Ascending aorta (tissue), 2 donors: ENCODE data around the gene TEX2. TPM values are rescaled to one million over a fixed set of nuclear protein-coding genes. Genes with fewer than 3 reads are reported as not detected.

Source experiments
- DNase-seq, 2 donors: peaks; one replicate each; pipeline ENCODE4 v3.0.0-alpha.2; 2019; ENCODE audit warnings: low spot score in 2 of 2
- H3K27ac ChIP-seq, 2 donors: fragments of 200-600 bp; sonication (generic); one replicate each; pipeline ENCODE4 v1.5.1; 2016 to 2017; ENCODE audit warnings: mild to moderate bottlenecking in 1 of 2
- H3K27me3 ChIP-seq: fragments of 200-600 bp; sonication (generic); one replicate; pipeline ENCODE4 v1.5.1; 2017
- H3K36me3 ChIP-seq, 2 donors: fragments of 200-600 bp; sonication (generic); one replicate each; pipeline ENCODE4 v1.5.1; 2016
- H3K4me1 ChIP-seq, 2 donors: fragments of 200-600 bp; sonication (generic); one replicate each; pipeline ENCODE4 v1.5.1; 2016 to 2017; ENCODE audit warnings: mild to moderate bottlenecking in 1 of 2
- H3K4me3 ChIP-seq, 2 donors: fragments of 200-600 bp; sonication (generic); one replicate each; pipeline ENCODE4 v1.5.1; 2016 to 2017; ENCODE audit warnings: mild to moderate bottlenecking in 1 of 2
- H3K9me3 ChIP-seq, 2 donors: fragments of 200-600 bp; sonication (generic); one replicate each; pipeline ENCODE4 v1.5.1; 2016
- intact Hi-C: fragments of 100-400 bp; cut with DNase I; formaldehyde crosslinking; loops from one replicate; pipeline ENCODE4 v1.15.1; 2023
- total RNA-seq: library from RNA; depleted of rRNA; stranded (reverse); fragments of >200 nt; gene quantifications from one replicate; pipeline ENCODE4 v1.1.0, GENCODE V29; 2016
- TF ChIP-seq, protein P1 (sequence below), 3 experiments: fragments of 200-600 bp in 2 of 3; fragments of 450-650 bp in 1 of 3; sonication (generic) in 2 of 3; IDR thresholded peaks; one replicate each; pipeline ENCODE4 v1.5.1; 2016 to 2019; ENCODE audit warnings: antibody characterized with exemption in 3 of 3, mild to moderate bottlenecking in 1 of 3, moderate library complexity in 1 of 3

TEX2 gene
- total RNA-seq, 1 donor from 2014 or later: 94.6 TPM

DNA sequence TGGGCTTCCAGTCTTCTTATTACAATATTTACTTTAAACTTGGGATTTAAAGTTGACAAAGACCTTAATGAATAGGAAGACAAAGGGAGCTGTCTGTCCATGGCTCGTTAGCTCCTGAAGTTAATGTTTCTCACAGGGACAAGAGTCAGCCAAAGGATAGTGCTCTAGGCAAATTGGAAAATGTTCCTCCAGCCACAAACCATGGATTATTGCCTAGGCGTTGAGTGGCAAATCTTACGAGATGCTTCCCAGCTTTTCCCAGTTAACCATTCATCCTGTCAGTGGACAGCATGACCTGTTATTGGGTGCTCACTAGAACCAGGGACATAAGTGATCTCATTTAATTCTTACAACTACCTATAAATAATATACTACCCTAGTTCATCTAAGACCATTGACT, 3.6 kb downstream of the TEX2 start:
- intact Hi-C loops: no loop called here
- no peak for DNase-seq
- Histone ChIP-seq H3K4me1 (peaks cover 0 to 36% of the 10 kb centered on the region in 2 donors), H3K4me3 (no peak overlapping the region), H3K27ac (no peak overlapping the region), H3K36me3 (no peaks in the 10 kb centered on the region), H3K9me3 (no peaks in the 10 kb centered on the region), H3K27me3 (no peaks in the 10 kb centered on the region)
- TF ChIP-seq, protein P1, sequence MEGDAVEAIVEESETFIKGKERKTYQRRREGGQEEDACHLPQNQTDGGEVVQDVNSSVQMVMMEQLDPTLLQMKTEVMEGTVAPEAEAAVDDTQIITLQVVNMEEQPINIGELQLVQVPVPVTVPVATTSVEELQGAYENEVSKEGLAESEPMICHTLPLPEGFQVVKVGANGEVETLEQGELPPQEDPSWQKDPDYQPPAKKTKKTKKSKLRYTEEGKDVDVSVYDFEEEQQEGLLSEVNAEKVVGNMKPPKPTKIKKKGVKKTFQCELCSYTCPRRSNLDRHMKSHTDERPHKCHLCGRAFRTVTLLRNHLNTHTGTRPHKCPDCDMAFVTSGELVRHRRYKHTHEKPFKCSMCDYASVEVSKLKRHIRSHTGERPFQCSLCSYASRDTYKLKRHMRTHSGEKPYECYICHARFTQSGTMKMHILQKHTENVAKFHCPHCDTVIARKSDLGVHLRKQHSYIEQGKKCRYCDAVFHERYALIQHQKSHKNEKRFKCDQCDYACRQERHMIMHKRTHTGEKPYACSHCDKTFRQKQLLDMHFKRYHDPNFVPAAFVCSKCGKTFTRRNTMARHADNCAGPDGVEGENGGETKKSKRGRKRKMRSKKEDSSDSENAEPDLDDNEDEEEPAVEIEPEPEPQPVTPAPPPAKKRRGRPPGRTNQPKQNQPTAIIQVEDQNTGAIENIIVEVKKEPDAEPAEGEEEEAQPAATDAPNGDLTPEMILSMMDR (IDR thresholded peaks at IDR 0.05): no peak

DNA sequence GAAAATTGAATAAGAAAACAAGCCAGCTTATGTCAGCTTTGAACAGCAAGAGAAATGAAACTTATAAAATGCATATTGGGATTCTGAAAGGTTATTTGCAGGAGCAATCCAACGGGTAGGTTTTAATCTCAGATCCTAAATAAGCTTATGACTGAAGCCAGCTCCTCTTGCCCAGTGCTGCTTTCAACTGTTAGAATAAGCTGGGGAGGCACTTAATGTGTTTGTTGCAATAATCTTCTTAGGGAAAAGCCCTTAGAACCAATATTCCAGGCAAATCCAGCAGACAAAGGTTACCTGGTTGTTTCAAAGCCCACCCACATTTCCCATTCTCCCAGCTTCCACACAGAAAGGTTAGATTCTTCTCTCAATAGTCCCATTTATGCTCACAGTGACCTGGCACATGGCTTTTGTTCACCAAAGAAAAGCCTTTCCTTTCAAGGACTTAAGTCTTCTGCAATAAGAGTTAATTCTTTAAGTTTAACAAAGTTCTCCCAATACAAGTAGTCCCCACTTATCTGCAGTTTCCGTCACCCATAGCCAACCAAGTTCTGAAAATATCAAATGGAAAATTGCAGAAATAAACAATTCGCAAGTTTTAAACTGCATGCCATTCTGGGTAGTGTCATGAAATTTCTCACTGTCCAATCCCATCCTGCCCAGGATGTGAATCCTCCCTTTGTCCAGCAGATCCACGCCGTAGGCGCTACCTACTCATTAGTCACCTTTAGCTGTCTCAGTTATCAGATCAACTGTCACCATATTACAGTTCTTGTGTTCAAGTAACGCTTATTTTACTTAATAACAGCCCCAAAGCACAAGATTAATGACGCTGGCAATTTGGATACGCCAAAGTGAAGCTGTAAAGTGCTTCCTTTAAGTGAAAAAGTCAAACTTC, 5.9 kb downstream of the TEX2 start:
- Histone ChIP-seq H3K9me3 (no peaks in the 10 kb centered on the region), H3K27ac (no peak overlapping the region), H3K36me3 (no peaks in the 10 kb centered on the region), H3K27me3 (no peaks in the 10 kb centered on the region), H3K4me1 (peaks cover 0 to 30% of the 10 kb centered on the region in 2 donors), H3K4me3 (no peak overlapping the region)
- TF ChIP-seq, protein P1 (IDR thresholded peaks at IDR 0.05): no peak
- intact Hi-C loops: no loop called here
- no peak for DNase-seq

DNA sequence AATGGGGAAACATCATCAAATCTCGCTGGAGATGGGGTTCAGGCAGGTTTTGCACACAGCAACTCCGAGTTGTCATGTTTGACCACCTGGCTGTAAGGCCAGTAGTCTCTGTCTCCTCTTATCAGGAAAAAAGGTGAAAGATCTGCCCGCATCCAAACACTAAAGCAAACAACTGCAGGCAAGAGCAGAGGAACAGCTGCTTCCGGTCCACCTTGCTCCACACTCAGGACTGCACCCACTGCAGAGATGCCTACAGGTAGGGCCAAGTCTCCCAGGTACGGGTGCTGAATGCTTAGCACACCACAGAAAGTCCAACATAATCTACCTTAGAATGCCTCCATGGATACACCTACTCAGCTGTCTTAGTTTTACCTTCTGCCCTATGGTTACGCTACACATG, 7.3 kb downstream of the TEX2 start:
- intact Hi-C loops: no loop called here
- TF ChIP-seq, protein P1 (IDR thresholded peaks at IDR 0.05): no peak
- no peaks in the 10 kb centered on the region for H3K36me3 ChIP-seq
- no peak for DNase-seq
- H3K9me3 ChIP-seq: no peaks in the 10 kb centered on the region
- H3K4me1 ChIP-seq: peaks cover 0 to 21% of the 10 kb centered on the region in 2 donors
- H3K27ac ChIP-seq: no peak overlapping the region
- H3K27me3 ChIP-seq: no peaks in the 10 kb centered on the region
- H3K4me3 ChIP-seq: no peak overlapping the region

DNA sequence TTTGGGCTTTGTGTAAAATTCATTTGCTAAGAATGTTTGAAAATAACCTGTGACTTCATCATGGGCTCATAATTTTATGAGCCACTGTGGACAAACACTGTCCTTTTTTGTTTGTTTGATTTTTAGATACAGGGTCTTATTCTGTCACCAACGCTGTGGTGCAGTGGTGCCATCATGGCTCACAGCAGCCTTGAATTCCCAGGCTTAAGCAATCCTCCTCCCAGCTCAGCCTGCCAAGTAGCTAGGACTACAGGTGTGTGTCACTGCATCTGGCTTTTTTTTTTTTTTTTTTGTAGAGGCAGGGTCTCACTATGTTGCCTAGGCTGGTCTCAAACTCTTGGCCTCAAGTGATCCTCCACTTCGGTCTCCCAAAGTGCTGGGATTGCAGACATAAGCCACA, 8.3 kb downstream of the TEX2 start:
- Histone ChIP-seq H3K4me3 (no peak overlapping the region), H3K36me3 (no peaks in the 10 kb centered on the region), H3K9me3 (no peaks in the 10 kb centered on the region), H3K27me3 (no peaks in the 10 kb centered on the region), H3K4me1 (peaks cover 0 to 15% of the 10 kb centered on the region in 2 donors), H3K27ac (no peak overlapping the region)
- no peak for DNase-seq
- TF ChIP-seq, protein P1 (IDR thresholded peaks at IDR 0.05): no peak
- intact Hi-C loops: no loop called here

DNA sequence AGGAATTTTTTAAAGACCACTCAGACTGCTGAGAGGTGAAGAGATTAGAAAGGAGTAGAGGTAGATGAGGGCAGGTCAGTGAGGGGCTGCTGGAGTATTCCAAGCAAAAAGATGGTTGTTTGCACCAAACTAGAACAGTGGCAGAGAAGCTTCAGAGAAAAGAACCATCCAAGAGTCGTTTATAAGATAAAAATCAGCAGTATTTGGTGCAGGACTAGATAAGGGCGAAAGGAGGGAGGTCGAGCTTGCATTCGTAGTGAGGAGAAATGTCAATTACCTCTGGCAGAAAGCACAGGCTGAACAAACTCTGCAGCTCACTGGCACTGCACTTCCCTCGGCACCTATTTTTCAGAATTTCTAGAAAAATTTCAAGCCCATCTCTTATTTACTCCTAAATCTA, 9.6 kb downstream of the TEX2 start:
- Histone ChIP-seq H3K4me1 (peaks cover 0 to 15% of the 10 kb centered on the region in 2 donors), H3K4me3 (no peak overlapping the region), H3K27me3 (no peaks in the 10 kb centered on the region), H3K36me3 (no peaks in the 10 kb centered on the region), H3K9me3 (no peaks in the 10 kb centered on the region), H3K27ac (no peak overlapping the region)
- TF ChIP-seq, protein P1 (IDR thresholded peaks at IDR 0.05): no peak
- intact Hi-C loops: no loop called here
- DNase-seq: no peak
